SJCRH30 (cell line): Measurements from ENCODE around the gene RASA4. TPM values are rescaled to one million over a fixed set of nuclear protein-coding genes. Genes with fewer than 3 reads are reported as not detected.
"Not testable (repeated sequence)": the region's sequence is repeated elsewhere in the genome, so short reads cannot be mapped to it uniquely, and the experiment has no call there.

Experiments used
- DNase-seq, 2 experiments: peaks; one replicate each; pipeline ENCODE4 v3.0.0-alpha.2; 2015 to 2020
- H3K27ac ChIP-seq: fragments of 250-450 bp; sonication (Bioruptor Pico); 2 replicates; pipeline ENCODE4 v1.5.1; 2020; ENCODE audit warnings: mild to moderate bottlenecking, moderate library complexity
- H3K27me3 ChIP-seq: fragments of 250-450 bp; sonication (Bioruptor Pico); 2 replicates; pipeline ENCODE4 v1.5.1; 2020; ENCODE audit warnings: mild to moderate bottlenecking, moderate library complexity
- H3K36me3 ChIP-seq: fragments of 250-450 bp; sonication (Bioruptor Pico); 2 replicates; pipeline ENCODE4 v1.5.1; 2020; ENCODE audit warnings: mild to moderate bottlenecking, moderate library complexity
- H3K4me1 ChIP-seq: fragments of 250-450 bp; sonication (Bioruptor Pico); 2 replicates; pipeline ENCODE4 v1.5.1; 2020; ENCODE audit warnings: mild to moderate bottlenecking, moderate library complexity
- H3K4me3 ChIP-seq: fragments of 250-450 bp; sonication (Bioruptor Pico); 2 replicates; pipeline ENCODE4 v1.5.1; 2020; ENCODE audit warnings: mild to moderate bottlenecking, moderate library complexity
- H3K9me3 ChIP-seq: fragments of 250-450 bp; sonication (Bioruptor Pico); replicated peaks from 2 replicates; pipeline ENCODE4 v1.5.1; 2020; ENCODE audit warnings: mild to moderate bottlenecking, moderate library complexity
- total RNA-seq: library from RNA; depleted of rRNA; stranded (reverse); fragments of >200 nt; shearing (Covaris generic); gene quantifications from 2 replicates; pipeline ENCODE4 v1.2.3, GENCODE V29; 2014

RASA4 gene
- total RNA-seq, 1 experiment from 2014 or later: 3.1 TPM

GRCh38 chr7:102578486-102578885 is 38.1 kb downstream of the RASA4 start:
- not testable (repeated sequence) for H3K4me1 ChIP-seq, H3K27ac ChIP-seq, H3K36me3 ChIP-seq, H3K9me3 ChIP-seq, H3K4me3 ChIP-seq, H3K27me3 ChIP-seq, DNase-seq

DNA sequence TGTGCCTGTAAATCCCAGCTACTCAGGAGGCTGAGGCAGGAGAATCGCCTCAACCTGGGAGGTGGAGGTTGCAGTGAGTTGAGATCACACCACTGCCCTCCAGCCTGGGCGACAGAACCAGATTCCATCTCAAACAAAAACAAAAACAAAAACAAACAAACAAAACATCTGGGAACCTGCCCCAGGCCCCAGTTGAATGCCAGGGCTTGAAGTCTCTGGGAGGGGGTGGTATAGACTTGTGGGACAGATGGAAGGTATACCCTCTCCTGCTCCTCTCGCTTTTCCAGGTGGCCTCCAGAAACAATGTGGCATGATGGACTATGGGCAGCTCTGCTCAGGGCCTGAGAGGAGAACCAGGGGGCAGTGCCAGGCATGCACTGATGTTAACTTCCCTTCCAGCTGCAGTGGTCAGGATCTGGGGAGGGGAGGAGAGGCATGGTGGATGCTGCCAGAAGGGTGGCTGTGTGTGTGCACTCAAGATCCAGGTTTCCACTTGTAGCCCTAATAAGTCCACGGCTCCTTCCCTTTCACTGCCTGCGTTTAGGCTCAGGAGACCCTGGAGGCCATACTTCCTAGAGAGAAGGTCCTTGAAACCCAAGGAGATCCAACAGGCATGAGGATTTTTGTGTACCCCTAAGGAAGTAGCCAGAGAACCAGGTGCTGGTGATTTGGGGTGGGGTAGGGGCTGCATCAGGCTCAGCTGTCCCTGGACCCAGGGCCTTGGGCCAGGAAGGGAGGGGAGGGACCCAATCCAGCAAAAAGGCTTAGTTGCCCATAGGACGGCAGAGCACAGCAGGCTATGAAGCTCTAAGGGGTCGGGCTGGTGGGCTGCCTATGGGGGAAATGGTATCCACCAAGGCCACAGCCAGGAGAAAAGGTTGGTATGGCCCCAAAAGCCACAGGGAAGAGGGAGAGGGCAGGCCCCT is 39.0 kb downstream of the RASA4 start:
- H3K4me1 ChIP-seq, H3K9me3 ChIP-seq, H3K27ac ChIP-seq, H3K36me3 ChIP-seq, H3K4me3 ChIP-seq, DNase-seq, H3K27me3 ChIP-seq: not testable (repeated sequence)

DNA sequence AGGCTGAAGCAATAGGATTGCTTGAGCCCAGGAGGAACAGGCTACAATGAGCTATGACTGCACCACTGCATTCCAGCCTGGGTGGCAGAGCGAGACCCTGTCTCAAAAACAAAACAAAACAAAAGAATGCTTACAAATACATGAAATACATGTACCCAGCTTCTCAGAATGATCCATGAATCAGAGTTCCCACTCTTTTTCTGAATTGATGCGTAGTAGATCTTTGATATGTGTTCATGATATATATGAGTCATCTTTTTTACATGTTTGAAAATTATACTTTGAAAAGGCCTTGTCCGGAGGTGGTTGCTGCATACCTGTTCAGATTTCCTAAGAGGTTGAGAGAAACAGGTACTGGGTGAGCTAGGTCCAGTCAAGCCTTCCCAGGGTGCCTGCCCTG is 40.2 kb downstream of the RASA4 start:
- not testable (repeated sequence) for H3K4me3 ChIP-seq, H3K27me3 ChIP-seq, H3K36me3 ChIP-seq, H3K9me3 ChIP-seq, H3K4me1 ChIP-seq, DNase-seq, H3K27ac ChIP-seq

DNA sequence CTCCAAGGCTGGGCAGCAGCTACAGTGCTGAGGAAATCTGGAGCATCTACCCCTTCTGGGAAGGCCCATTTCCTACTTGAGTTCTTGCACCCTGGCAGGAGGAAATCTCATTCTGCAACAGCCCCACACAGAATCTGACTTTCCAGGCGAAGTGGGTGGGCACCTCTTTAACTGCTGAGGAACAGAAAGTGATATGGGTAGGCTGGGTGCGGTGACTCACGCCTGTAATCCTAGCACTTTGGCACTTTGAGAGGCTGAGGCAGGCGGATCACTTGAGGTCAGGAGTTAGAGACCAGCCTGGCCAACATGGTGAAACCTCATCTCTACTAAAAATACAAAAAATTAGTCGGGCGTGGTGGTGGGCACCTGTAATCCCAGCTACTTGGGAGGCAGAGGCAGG is 41.9 kb downstream of the RASA4 start:
- not testable (repeated sequence) for H3K27ac ChIP-seq, H3K9me3 ChIP-seq, H3K36me3 ChIP-seq, H3K4me1 ChIP-seq, H3K27me3 ChIP-seq, H3K4me3 ChIP-seq, DNase-seq

- Histone ChIP-seq H3K27ac (peak within 1 kb of the TSS; percentile 57), H3K4me3 (peak within 1 kb of the TSS; percentile 99)
- H3K9me3 ChIP-seq, H3K36me3 ChIP-seq, H3K4me1 ChIP-seq, H3K27me3 ChIP-seq: not testable (repeated sequence)
- DNase-seq: peak in 1 of 2 experiments; percentile 99
Observed at GRCh38 chr7:102572261-102573239, 44.0 kb downstream of the RASA4 start, which contains the start of gene POLR2J3. POLR2J3 (minus strand) TSS chr7:102572583; CDS start chr7:102572521, 62 bp downstream.

DNA sequence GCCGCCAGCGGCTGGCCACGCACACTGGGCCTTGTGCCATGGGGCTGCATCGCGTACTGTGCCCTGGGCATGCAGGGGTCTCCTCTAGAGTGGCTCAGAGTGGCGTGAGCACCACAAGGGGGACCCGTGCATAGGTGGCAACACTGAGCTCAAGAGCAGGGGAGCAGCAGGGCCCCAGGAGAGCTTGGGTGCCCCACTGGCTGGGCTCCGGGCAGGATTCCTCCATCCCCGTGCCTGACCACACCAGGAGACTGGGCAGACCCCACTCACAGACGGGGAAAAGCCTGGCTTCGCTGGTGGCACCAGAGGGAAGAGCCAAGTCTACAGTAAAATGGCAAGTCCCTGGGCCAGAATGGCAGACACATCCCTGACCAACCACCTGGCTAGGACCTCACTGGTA is 47.9 kb downstream of the RASA4 start:
- not testable (repeated sequence) for H3K27ac ChIP-seq, H3K36me3 ChIP-seq, H3K4me3 ChIP-seq, H3K9me3 ChIP-seq, H3K27me3 ChIP-seq, H3K4me1 ChIP-seq
- peak in 1 of 2 experiments; percentile 0 for DNase-seq

- not testable (repeated sequence) for H3K36me3 ChIP-seq, H3K9me3 ChIP-seq, H3K4me1 ChIP-seq, DNase-seq, H3K27me3 ChIP-seq, H3K27ac ChIP-seq, H3K4me3 ChIP-seq
Observed at GRCh38 chr7:102550808-102551422, 65.6 kb downstream of the RASA4 start, which contains the start of gene SPDYE2. SPDYE2 (plus strand) TSS chr7:102551226; CDS start chr7:102553256, 2,030 bp downstream.

- H3K9me3 ChIP-seq, H3K27me3 ChIP-seq, H3K27ac ChIP-seq, H3K4me1 ChIP-seq, H3K36me3 ChIP-seq, H3K4me3 ChIP-seq: not testable (repeated sequence)
- DNase-seq: peak in 1 of 2 experiments; percentile 58
Observed at GRCh38 chr7:102546353-102546752, 70.2 kb downstream of the RASA4 start.

DNA sequence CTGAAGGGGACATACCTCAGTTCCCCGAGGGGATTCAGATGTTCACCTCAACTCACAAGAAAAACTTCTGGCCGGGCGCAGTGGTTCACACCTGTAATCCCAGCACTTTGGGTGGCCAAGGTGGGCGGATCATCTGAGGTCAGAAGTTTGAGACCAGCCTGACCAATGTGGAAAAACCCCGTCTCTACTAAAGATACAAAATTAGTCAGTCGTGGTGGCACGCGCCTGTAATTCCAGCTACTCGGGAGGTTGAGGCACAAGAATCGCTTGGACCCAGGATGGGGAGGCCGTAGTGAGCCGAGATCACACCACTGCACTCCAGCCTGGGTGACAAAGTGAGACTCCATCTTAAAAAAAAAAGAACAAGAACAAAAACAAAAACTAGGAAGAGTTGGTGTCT is 71.3 kb downstream of the RASA4 start:
- not testable (repeated sequence) for H3K36me3 ChIP-seq, H3K9me3 ChIP-seq, DNase-seq, H3K4me1 ChIP-seq, H3K27ac ChIP-seq, H3K27me3 ChIP-seq, H3K4me3 ChIP-seq

- H3K36me3 ChIP-seq, H3K4me1 ChIP-seq, H3K27ac ChIP-seq, H3K9me3 ChIP-seq, H3K4me3 ChIP-seq, H3K27me3 ChIP-seq, DNase-seq: not testable (repeated sequence)
Observed at GRCh38 chr7:102544372-102544771, 72.2 kb downstream of the RASA4 start.

- H3K36me3 ChIP-seq, H3K9me3 ChIP-seq, DNase-seq, H3K27me3 ChIP-seq, H3K4me1 ChIP-seq, H3K27ac ChIP-seq, H3K4me3 ChIP-seq: not testable (repeated sequence)
Observed at GRCh38 chr7:102543596-102543995, 73.0 kb downstream of the RASA4 start, which contains the start of gene UPK3BL2. UPK3BL2 (minus strand) TSS chr7:102543696; CDS start chr7:102543636, 60 bp downstream.

DNA sequence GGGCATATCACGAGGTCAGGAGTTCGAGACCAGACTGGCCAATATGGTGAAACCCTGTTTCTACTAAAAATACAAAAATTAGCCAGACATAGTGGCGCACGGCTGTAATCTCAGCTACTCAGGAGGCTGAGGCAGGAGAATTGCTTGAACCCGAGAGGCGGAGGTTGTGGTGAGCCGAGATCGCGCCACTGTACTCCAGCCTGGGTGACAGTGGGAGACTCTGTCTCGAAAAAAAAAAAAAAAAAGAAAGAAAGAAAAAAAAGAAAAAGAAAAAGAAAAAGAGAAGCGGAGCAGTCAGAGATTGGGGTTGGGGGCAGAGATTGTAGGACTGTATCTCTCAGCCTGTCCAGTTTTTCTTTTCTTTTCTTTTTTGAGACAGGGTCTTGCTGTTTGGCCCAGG is 73.8 kb downstream of the RASA4 start:
- DNase-seq, H3K36me3 ChIP-seq, H3K9me3 ChIP-seq, H3K4me3 ChIP-seq, H3K27me3 ChIP-seq, H3K4me1 ChIP-seq, H3K27ac ChIP-seq: not testable (repeated sequence)

GRCh38 chr7:102542083-102542482 is 74.5 kb downstream of the RASA4 start:
- not testable (repeated sequence) for H3K9me3 ChIP-seq, H3K27ac ChIP-seq, H3K27me3 ChIP-seq, H3K4me3 ChIP-seq, H3K36me3 ChIP-seq, H3K4me1 ChIP-seq, DNase-seq

DNA sequence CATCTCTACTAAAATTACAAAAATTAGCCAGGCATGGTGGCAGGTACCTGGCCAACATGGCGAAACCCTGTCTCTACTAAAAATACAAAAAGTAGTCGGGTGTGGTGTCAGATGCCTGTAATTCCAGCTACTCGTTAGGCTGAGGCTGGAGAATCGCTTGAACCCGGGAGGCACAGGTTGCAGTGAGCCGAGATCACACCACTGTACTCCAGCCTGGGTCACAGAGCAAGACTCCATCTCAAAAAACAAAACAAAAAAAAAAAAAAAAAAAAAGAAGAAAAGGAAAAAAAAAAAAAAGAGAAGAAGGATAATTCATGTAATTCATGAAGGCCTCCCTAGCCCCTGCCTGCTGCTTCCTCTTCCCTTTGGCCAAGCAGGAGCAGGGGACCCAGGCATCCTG is 76.0 kb downstream of the RASA4 start:
- not testable (repeated sequence) for H3K27ac ChIP-seq, DNase-seq, H3K4me3 ChIP-seq, H3K27me3 ChIP-seq, H3K4me1 ChIP-seq, H3K36me3 ChIP-seq, H3K9me3 ChIP-seq
